GM06990 (cell line): ENCODE results near the gene BSND.
"Not testable (repeated sequence)": the region's sequence is repeated elsewhere in the genome, so short reads cannot be mapped to it uniquely, and the experiment has no call there.

ENCODE experiments used
- DNase-seq: peaks from one replicate; pipeline ENCODE4 v3.0.0-alpha.2; 2011; ENCODE audit not compliant: insufficient read length; ENCODE audit errors: extremely low read depth
- H3K27me3 ChIP-seq: replicated peaks from 2 replicates; pipeline ENCODE4 v1.6.0; 2011; ENCODE audit warnings: low read length; ENCODE audit not compliant: control insufficient read depth, insufficient read depth
- H3K36me3 ChIP-seq: 2 replicates; pipeline ENCODE4 v1.5.1; 2011; ENCODE audit warnings: low read length; ENCODE audit not compliant: control insufficient read depth, insufficient read depth
- H3K4me3 ChIP-seq: replicated peaks from 2 replicates; pipeline ENCODE4 v1.5.1; 2011; ENCODE audit warnings: low read depth, mild to moderate bottlenecking, control low read depth, low read length
- TF ChIP-seq, protein P1 (sequence below): IDR thresholded peaks from 2 replicates; pipeline ENCODE4 v1.5.1; 2011; ENCODE audit warnings: low read length, control low read depth, mild to moderate bottlenecking, inconsistent platforms; ENCODE audit not compliant: insufficient read depth, poor library complexity, severe bottlenecking

The BSND gene

DNA sequence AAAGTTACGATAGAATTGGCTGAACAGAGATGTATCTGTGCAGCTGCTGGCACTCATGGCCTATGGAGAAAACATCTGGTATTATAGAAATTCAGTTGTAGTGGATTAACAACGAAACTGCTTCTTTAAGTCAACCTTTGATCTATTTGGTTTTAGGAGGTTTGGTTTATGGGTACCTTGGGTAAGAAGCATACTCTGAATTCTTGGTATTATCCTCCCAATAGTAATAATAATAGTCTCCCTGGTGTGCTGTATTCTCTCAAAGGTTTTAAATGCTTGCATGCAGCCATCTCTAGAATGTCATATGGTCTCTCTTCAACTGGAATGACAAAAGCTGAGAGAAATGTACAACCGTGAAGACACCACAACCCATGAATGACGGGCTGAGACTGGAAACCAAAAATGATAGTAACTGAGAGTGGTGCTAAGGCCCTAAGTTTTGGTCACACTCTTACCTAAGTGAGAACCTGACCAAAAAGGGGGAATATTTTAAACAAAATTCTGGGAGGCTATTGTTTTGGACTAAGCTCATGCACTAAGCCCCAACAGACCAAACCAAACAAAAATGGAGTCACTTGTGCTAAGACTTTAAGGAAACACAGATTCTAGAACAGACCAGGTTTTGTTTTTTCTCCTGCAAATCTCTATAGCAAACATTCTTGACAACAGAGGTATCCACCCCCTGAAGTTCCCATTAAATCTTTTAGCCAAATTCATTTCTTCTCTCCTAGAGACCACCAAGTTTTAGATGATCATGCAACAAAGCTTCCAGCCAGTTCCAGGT, 35.9 kb upstream of the BSND start:
- no peaks in the 10 kb centered on the region for H3K27me3 ChIP-seq
- H3K4me3 ChIP-seq = no peak overlapping the region
- TF ChIP-seq, protein P1, sequence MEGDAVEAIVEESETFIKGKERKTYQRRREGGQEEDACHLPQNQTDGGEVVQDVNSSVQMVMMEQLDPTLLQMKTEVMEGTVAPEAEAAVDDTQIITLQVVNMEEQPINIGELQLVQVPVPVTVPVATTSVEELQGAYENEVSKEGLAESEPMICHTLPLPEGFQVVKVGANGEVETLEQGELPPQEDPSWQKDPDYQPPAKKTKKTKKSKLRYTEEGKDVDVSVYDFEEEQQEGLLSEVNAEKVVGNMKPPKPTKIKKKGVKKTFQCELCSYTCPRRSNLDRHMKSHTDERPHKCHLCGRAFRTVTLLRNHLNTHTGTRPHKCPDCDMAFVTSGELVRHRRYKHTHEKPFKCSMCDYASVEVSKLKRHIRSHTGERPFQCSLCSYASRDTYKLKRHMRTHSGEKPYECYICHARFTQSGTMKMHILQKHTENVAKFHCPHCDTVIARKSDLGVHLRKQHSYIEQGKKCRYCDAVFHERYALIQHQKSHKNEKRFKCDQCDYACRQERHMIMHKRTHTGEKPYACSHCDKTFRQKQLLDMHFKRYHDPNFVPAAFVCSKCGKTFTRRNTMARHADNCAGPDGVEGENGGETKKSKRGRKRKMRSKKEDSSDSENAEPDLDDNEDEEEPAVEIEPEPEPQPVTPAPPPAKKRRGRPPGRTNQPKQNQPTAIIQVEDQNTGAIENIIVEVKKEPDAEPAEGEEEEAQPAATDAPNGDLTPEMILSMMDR = no peak
- H3K36me3 ChIP-seq = no peaks in the 10 kb centered on the region
- DNase-seq = no peak

DNA sequence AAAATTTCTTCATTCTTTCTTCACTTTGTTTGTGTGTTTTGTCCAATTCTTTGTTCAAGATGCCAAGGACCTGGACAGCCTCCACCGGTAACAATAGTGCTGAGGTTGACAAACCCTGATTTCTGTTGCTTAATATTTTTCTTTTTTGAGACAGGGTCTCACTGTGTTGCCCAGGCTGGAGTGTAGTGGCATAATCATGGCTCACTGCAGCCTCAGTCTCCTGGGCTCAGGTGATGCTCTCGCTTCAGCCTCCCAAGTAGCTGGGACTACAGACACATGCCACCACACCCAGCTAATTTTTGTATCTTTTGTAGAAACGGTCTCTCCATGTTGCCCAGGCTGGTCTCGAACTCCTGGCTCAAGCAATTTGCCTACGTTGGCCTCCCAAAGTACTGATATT, 34.9 kb upstream of the BSND start:
- H3K4me3 ChIP-seq, H3K27me3 ChIP-seq, DNase-seq, H3K36me3 ChIP-seq: not testable (repeated sequence)

DNA sequence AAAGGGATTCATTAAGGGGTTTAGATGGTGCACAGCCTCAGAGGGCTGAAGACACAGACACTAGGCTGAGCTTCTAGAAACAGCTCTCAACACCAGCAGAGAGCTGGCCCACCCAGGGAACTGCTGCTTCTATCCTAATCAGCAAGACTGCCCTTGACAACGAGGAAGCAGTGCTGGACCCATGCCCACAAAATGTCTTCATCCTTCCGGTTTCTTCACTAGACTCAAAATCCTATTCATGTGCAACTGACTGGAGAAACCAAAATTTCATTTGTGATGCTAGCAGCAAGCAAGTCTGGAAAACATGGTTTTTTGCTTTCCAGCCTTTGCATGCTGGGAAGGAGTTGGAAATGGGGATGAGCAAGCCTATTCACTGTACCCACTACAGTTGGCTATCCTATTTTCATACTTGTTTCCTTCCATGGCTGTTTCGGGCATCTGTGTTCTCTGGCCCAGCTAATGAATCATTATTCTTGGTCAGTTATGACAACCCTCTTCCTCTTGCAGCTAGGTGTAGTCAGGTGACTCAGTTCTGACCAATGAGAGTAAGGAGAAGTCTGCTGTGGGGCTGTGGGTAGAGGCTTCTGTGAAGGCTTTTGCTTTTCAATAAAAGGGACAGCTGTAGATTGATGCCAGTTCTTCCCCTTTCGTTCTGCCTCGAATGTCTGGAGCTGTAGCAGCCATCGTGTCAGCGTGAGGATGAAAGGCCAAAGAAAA, 33.0 kb upstream of the BSND start:
- Histone ChIP-seq H3K4me3 (no peak overlapping the region), H3K36me3 (no peaks in the 10 kb centered on the region), H3K27me3 (no peaks in the 10 kb centered on the region)
- DNase-seq = peak; percentile 59
- TF ChIP-seq, protein P1 = no peak

GRCh38 chr1:54967372-54967771, 31.4 kb upstream of the BSND start:
- Histone ChIP-seq H3K27me3 (no peaks in the 10 kb centered on the region), H3K36me3 (no peaks in the 10 kb centered on the region), H3K4me3 (no peak overlapping the region)
- TF ChIP-seq, protein P1 = no peak
- DNase-seq = no peak

DNA sequence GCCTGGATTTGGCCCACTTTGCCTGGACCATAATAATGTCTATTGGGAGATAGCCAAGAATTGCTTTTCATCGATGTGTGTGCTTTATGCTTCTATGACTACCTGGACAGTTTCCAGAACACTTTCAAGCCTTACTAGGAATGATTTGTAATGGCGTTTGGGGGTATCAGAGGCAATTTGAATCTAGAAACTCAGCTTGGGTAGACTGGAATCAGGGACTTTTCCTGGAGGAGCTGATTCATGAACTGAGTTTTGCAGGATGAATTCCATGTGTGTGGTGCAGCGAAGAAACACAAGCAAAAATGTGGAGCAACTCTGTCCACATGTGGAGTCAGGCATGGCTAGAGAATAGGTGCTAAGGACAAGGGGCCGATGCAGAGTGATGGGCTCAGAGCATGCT, 30.2 kb upstream of the BSND start:
- Histone ChIP-seq H3K27me3 (no peaks in the 10 kb centered on the region), H3K4me3 (no peak overlapping the region), H3K36me3 (no peaks in the 10 kb centered on the region)
- TF ChIP-seq, protein P1 = no peak
- DNase-seq = no peak

- DNase-seq = no peak
- H3K36me3 ChIP-seq = no peaks in the 10 kb centered on the region
- H3K27me3 ChIP-seq = no peaks in the 10 kb centered on the region
- H3K4me3 ChIP-seq = no peak overlapping the region
- TF ChIP-seq, protein P1 = no peak
Observed at GRCh38 chr1:54969879-54970278, 28.9 kb upstream of the BSND start.
